Lung (tissue), 12 donors: Measurements from ENCODE around the gene CIBAR2. TPM values are rescaled to one million over a fixed set of nuclear protein-coding genes. Genes with fewer than 3 reads are reported as not detected.

ENCODE experiments used
- ATAC-seq: fragments of 200-7000 bp; cut with Tn5 transposase; one replicate; pipeline ENCODE4 v1.9.1; 2020; ENCODE audit warnings: moderate number of reproducible peaks; ENCODE audit not compliant: insufficient read depth, low FRiP score
- DNase-seq, 3 donors: peaks; one replicate each; pipeline ENCODE4 v3.0.0-alpha.2; 2013 to 2017
- H3K27ac ChIP-seq, 2 donors: one replicate each; pipeline ENCODE4 v1.5.1; 2013; ENCODE audit warnings: mild to moderate bottlenecking in 2 of 2, moderate library complexity in 2 of 2, control low read depth in 1 of 2, inconsistent platforms in 1 of 2, low read depth in 1 of 2, low read length in 1 of 2
- H3K27me3 ChIP-seq, 3 donors: one replicate each; pipeline ENCODE4 v1.5.1; 2013; ENCODE audit warnings: low read length in 2 of 3; ENCODE audit not compliant: control insufficient read depth in 3 of 3, insufficient read depth in 3 of 3
- H3K36me3 ChIP-seq, 4 donors: one replicate each; pipeline ENCODE4 v1.5.1; 2013; ENCODE audit warnings: low read length in 4 of 4, mild to moderate bottlenecking in 1 of 4, moderate library complexity in 1 of 4; ENCODE audit not compliant: control insufficient read depth in 4 of 4, insufficient read depth in 4 of 4
- H3K4me1 ChIP-seq, 5 donors: one replicate each; pipeline ENCODE4 v1.5.1; 2013; ENCODE audit warnings: low read length in 5 of 5, mild to moderate bottlenecking in 2 of 5, moderate library complexity in 1 of 5; ENCODE audit not compliant: control insufficient read depth in 5 of 5, insufficient read depth in 5 of 5
- H3K4me3 ChIP-seq: one replicate; pipeline ENCODE4 v1.5.1; 2013; ENCODE audit warnings: mild to moderate bottlenecking, control low read depth, moderate library complexity
- H3K9ac ChIP-seq, 2 donors: one replicate each; pipeline ENCODE4 v1.5.1; 2013; ENCODE audit warnings: low read length in 2 of 2, control low read depth in 1 of 2; ENCODE audit not compliant: insufficient read depth in 1 of 2
- H3K9me3 ChIP-seq, 4 donors: one replicate each; pipeline ENCODE4 v1.5.1; 2013; ENCODE audit warnings: low read length in 3 of 4, mild to moderate bottlenecking in 1 of 4, moderate library complexity in 1 of 4; ENCODE audit not compliant: control insufficient read depth in 4 of 4, insufficient read depth in 3 of 4
- CTCF ChIP-seq: IDR thresholded peaks from 2 replicates; pipeline ENCODE4 v1.5.1; 2012; ENCODE audit warnings: mild to moderate bottlenecking; ENCODE audit errors: control extremely low read depth, extremely low read depth
- WGBS, 2 donors: extraction: QIAGEN DNeasy Blood & Tissue Kit; methylation state at CpG; one replicate each; pipeline ENCODE4 v1.1.7; 2013; 5-methylcytosine and 5-hydroxymethylcytosine counted together
- polyA plus RNA-seq, 2 donors: library from polyadenylated mRNA; stranded (reverse); fragments of 200-250 nt; gene quantifications; one replicate each; pipeline ENCODE4 v1.2.1, GENCODE V29; 2013
- total RNA-seq, 2 donors: library from RNA; depleted of rRNA in 1 of 2; stranded (reverse); fragments of >200 nt in 1 of 2; gene quantifications; one replicate each; pipeline ENCODE4 v1.2.1, GENCODE V29; 2014 to 2021
- donor health status: control.
- donor health status: control.
- donor health status: Bipolar disorder and iron deficiency.
- donor health status: healthy.
- donor health status: DM: yes; HTN: yes; CAD: no.

The CIBAR2 gene
- total and polyA plus RNA-seq, 4 donors: 11.8 to 49.0 (median 18.9) TPM

GRCh38 chr16:85128079-85128837, 16.0 kb upstream of the CIBAR2 start:
- no peaks in the 10 kb centered on the region for H3K9me3 ChIP-seq
- H3K36me3 ChIP-seq: no peaks in the 10 kb centered on the region
- peaks cover 7 to 58% (median 18%) of the 10 kb centered on the region in 5 donors for H3K4me1 ChIP-seq
- no peak overlapping the region for H3K4me3 ChIP-seq
- WGBS, 2 donors: 93 to 98% methylated on average over 9 of the region's 9 CpGs
- no peak overlapping the region for H3K27ac ChIP-seq
- DNase-seq: no peak
- TF ChIP-seq CTCF: no peak
- H3K27me3 ChIP-seq: no peaks in the 10 kb centered on the region
- no peak for ATAC-seq
- H3K9ac ChIP-seq: no peak overlapping the region

- no peak for TF ChIP-seq CTCF
- H3K27me3 ChIP-seq: no peaks in the 10 kb centered on the region
- ATAC-seq: no peak
- DNase-seq: no peak
- 70 to 82% methylated on average over 3 of the region's 3 CpGs for WGBS, 2 donors
- H3K36me3 ChIP-seq: no peaks in the 10 kb centered on the region
- H3K9ac ChIP-seq: no peak overlapping the region
- no peaks in the 10 kb centered on the region for H3K9me3 ChIP-seq
- no peak overlapping the region for H3K4me3 ChIP-seq
- H3K27ac ChIP-seq: no peak overlapping the region
- H3K4me1 ChIP-seq: peaks cover 7 to 58% (median 18%) of the 10 kb centered on the region in 5 donors
Measured at GRCh38 chr16:85127379-85127723, 15.1 kb upstream of the CIBAR2 start.

- H3K9me3 ChIP-seq: no peaks in the 10 kb centered on the region
- no peaks in the 10 kb centered on the region for H3K36me3 ChIP-seq
- 29 to 38% methylated on average over 20 of the region's 20 CpGs for WGBS, 2 donors
- H3K9ac ChIP-seq: no peak overlapping the region
- DNase-seq (peak; percentile 79 to 84 (median 80)), ATAC-seq (peak; percentile 22)
- no peak overlapping the region for H3K4me3 ChIP-seq
- no peak for TF ChIP-seq CTCF
- no peaks in the 10 kb centered on the region for H3K27me3 ChIP-seq
- H3K27ac ChIP-seq: peak overlapping the region in 1 of 2 donors; percentile 49
- H3K4me1 ChIP-seq: peaks cover 7 to 58% (median 18%) of the 10 kb centered on the region in 5 donors
Measured at GRCh38 chr16:85126705-85127378, 14.6 kb upstream of the CIBAR2 start.
